Osteoblast (primary cell): ENCODE data around the gene INSIG1. TPM values are rescaled to one million over a fixed set of nuclear protein-coding genes. Genes with fewer than 3 reads are reported as not detected.

Experiments used
- DNase-seq: peaks from one replicate; pipeline ENCODE4 v3.0.0; 2011; ENCODE audit warnings: low spot score, mixed read lengths; ENCODE audit not compliant: insufficient read length; ENCODE audit errors: missing footprints
- H2AFZ ChIP-seq: 2 replicates; pipeline ENCODE4 v1.6.0; 2011; ENCODE audit warnings: mild to moderate bottlenecking, low read length
- H3K27ac ChIP-seq: 2 replicates; pipeline ENCODE4 v1.5.1; 2011; ENCODE audit warnings: mild to moderate bottlenecking, low read depth, low read length, moderate library complexity
- H3K27me3 ChIP-seq: 2 replicates; pipeline ENCODE4 v1.6.0; 2012; ENCODE audit warnings: mild to moderate bottlenecking, control low read depth, inconsistent platforms, low read length, moderate library complexity; ENCODE audit not compliant: insufficient read depth
- H3K36me3 ChIP-seq: 2 replicates; pipeline ENCODE4 v1.5.1; 2011; ENCODE audit warnings: mild to moderate bottlenecking, low read length, control low read depth, moderate library complexity; ENCODE audit not compliant: insufficient read depth
- H3K4me1 ChIP-seq: 2 replicates; pipeline ENCODE4 v1.5.1; 2011; ENCODE audit warnings: mild to moderate bottlenecking, low read length, control low read depth, moderate library complexity; ENCODE audit not compliant: insufficient read depth
- H3K4me2 ChIP-seq: 2 replicates; pipeline ENCODE4 v1.6.0; 2011; ENCODE audit warnings: mild to moderate bottlenecking, low read length; ENCODE audit not compliant: insufficient read depth
- H3K4me3 ChIP-seq: fragments of 200-600 bp; sonication (generic); 3 replicates; pipeline ENCODE4 v1.5.1; 2012; ENCODE audit warnings: mild to moderate bottlenecking, low read length, inconsistent platforms; ENCODE audit not compliant: insufficient read depth
- H3K79me2 ChIP-seq: 2 replicates; pipeline ENCODE4 v1.6.0; 2012; ENCODE audit warnings: mild to moderate bottlenecking, low read length, control low read depth, inconsistent platforms; ENCODE audit not compliant: insufficient read depth
- H3K9me3 ChIP-seq: 2 replicates; pipeline ENCODE4 v1.5.1; 2011; ENCODE audit warnings: low read depth, low read length, control low read depth
- H4K20me1 ChIP-seq: 2 replicates; pipeline ENCODE4 v1.6.0; 2012; ENCODE audit warnings: mild to moderate bottlenecking, low read length, control low read depth; ENCODE audit not compliant: insufficient read depth
- CTCF ChIP-seq: IDR thresholded peaks from 2 replicates; pipeline ENCODE4 v1.5.1; 2011; ENCODE audit warnings: mild to moderate bottlenecking, low read depth, low read length, moderate library complexity; ENCODE audit errors: extremely low read depth
- total RNA-seq: library from RNA; depleted of rRNA; stranded (reverse); fragments of >200 nt; gene quantifications from 2 replicates; pipeline ENCODE4 v1.2.3, GENCODE V29; 2012

Gene INSIG1
- total RNA-seq, 1 donor = 835 TPM

GRCh38 chr7:155343661-155344121 is 46.0 kb downstream of the INSIG1 start:
- Histone ChIP-seq H3K36me3 (no peaks in the 10 kb centered on the region), H3K79me2 (no peaks in the 10 kb centered on the region), H3K4me1 (no peaks in the 10 kb centered on the region), H3K9me3 (no peaks in the 10 kb centered on the region), H3K27me3 (peaks cover 18% of the 10 kb centered on the region), H3K4me2 (no peak overlapping the region), H3K27ac (no peak overlapping the region), H4K20me1 (no peaks in the 10 kb centered on the region), H2AFZ (no peak overlapping the region), H3K4me3 (no peak overlapping the region)
- no peak for TF ChIP-seq CTCF
- peak; percentile 78 for DNase-seq

GRCh38 chr7:155344270-155344617 is 46.6 kb downstream of the INSIG1 start:
- Histone ChIP-seq H3K27me3 (peaks cover 14% of the 10 kb centered on the region), H2AFZ (no peak overlapping the region), H3K79me2 (no peaks in the 10 kb centered on the region), H4K20me1 (no peaks in the 10 kb centered on the region), H3K36me3 (no peaks in the 10 kb centered on the region), H3K4me3 (peak overlapping the region; percentile 64), H3K4me1 (no peaks in the 10 kb centered on the region), H3K9me3 (no peaks in the 10 kb centered on the region), H3K4me2 (peak overlapping the region; percentile 86), H3K27ac (no peak overlapping the region)
- no peak for DNase-seq
- no peak for TF ChIP-seq CTCF

- H3K27ac ChIP-seq = no peak overlapping the region
- TF ChIP-seq CTCF = peak; percentile 58
- peak; percentile 99 for DNase-seq
Measured at GRCh38 chr7:155344618-155345433, 47.1 kb downstream of the INSIG1 start.

GRCh38 chr7:155345490-155345889 is 47.8 kb downstream of the INSIG1 start:
- H3K9me3 ChIP-seq = no peaks in the 10 kb centered on the region
- no peak overlapping the region for H3K4me3 ChIP-seq
- H3K27ac ChIP-seq = no peak overlapping the region
- H3K4me2 ChIP-seq = peak overlapping the region; percentile 86
- no peaks in the 10 kb centered on the region for H4K20me1 ChIP-seq
- no peak for DNase-seq
- no peaks in the 10 kb centered on the region for H3K4me1 ChIP-seq
- H2AFZ ChIP-seq = no peak overlapping the region
- no peaks in the 10 kb centered on the region for H3K36me3 ChIP-seq
- no peak for TF ChIP-seq CTCF
- no peaks in the 10 kb centered on the region for H3K79me2 ChIP-seq
- peaks cover 6% of the 10 kb centered on the region for H3K27me3 ChIP-seq

More at GRCh38 chr7:155344618-155345433, 47.1 kb downstream of the INSIG1 start:
- H2AFZ ChIP-seq = peak overlapping the region; percentile 93
- H3K79me2 ChIP-seq = no peaks in the 10 kb centered on the region
- H3K4me1 ChIP-seq = no peaks in the 10 kb centered on the region
- no peaks in the 10 kb centered on the region for H4K20me1 ChIP-seq
- H3K4me3 ChIP-seq = peak overlapping the region; percentile 64
- no peaks in the 10 kb centered on the region for H3K9me3 ChIP-seq
- peak overlapping the region; percentile 86 for H3K4me2 ChIP-seq
- H3K36me3 ChIP-seq = no peaks in the 10 kb centered on the region
- peaks cover 12% of the 10 kb centered on the region for H3K27me3 ChIP-seq
